GM21825 (cell line): Measurements from ENCODE around the gene CADPS.

ENCODE experiments used
- ATAC-seq: cut with Tn5 transposase; IDR thresholded peaks from one replicate; pipeline ENCODE4 v1.9.1; 2021; ENCODE audit warnings: mild to moderate bottlenecking, moderate library complexity; ENCODE audit not compliant: unreplicated experiment

CADPS gene

GRCh38 chr3:62873761-62874710 is 1.2 kb downstream of the CADPS start:
- no peak for ATAC-seq

- ATAC-seq: no peak
These were observed 1.8 kb downstream of the CADPS start for GRCh38 chr3:62873451-62873760.

GRCh38 chr3:62872318-62872717 is 2.9 kb downstream of the CADPS start:
- no peak for ATAC-seq

- ATAC-seq: no peak
These were observed 4.9 kb downstream of the CADPS start for GRCh38 chr3:62870321-62870720.

GRCh38 chr3:62863648-62864047 is 11.6 kb downstream of the CADPS start:
- no peak for ATAC-seq

- ATAC-seq: no peak
These were observed 15.9 kb downstream of the CADPS start for GRCh38 chr3:62859203-62859791.

- ATAC-seq: no peak
These were observed 29.2 kb downstream of the CADPS start for GRCh38 chr3:62845996-62846395.

- no peak for ATAC-seq
These were observed 31.7 kb downstream of the CADPS start for GRCh38 chr3:62843508-62843907.

GRCh38 chr3:62839748-62840147 is 35.5 kb downstream of the CADPS start:
- no peak for ATAC-seq

GRCh38 chr3:62837145-62837787 is 38.0 kb downstream of the CADPS start:
- ATAC-seq: no peak

GRCh38 chr3:62835554-62836236 is 39.5 kb downstream of the CADPS start:
- no peak for ATAC-seq

GRCh38 chr3:62833538-62833937 is 41.7 kb downstream of the CADPS start:
- no peak for ATAC-seq

GRCh38 chr3:62832553-62832952 is 42.7 kb downstream of the CADPS start:
- no peak for ATAC-seq

GRCh38 chr3:62830727-62831322 is 44.4 kb downstream of the CADPS start:
- ATAC-seq: no peak

- ATAC-seq: no peak
These were observed 47.7 kb downstream of the CADPS start for GRCh38 chr3:62827550-62827949.

GRCh38 chr3:62824965-62825592 is 50.1 kb downstream of the CADPS start:
- no peak for ATAC-seq

- ATAC-seq: no peak
These were observed 51.7 kb downstream of the CADPS start for GRCh38 chr3:62823461-62824050.

- no peak for ATAC-seq
These were observed 52.3 kb downstream of the CADPS start for GRCh38 chr3:62822905-62823304.

GRCh38 chr3:62818347-62818746 is 56.9 kb downstream of the CADPS start:
- peak; percentile 82 for ATAC-seq

GRCh38 chr3:62817678-62818077 is 57.5 kb downstream of the CADPS start:
- ATAC-seq: no peak
